Measurements from ENCODE around the gene CFAP45. TPM values are rescaled to one million over a fixed set of nuclear protein-coding genes. Genes with fewer than 3 reads are reported as not detected.

The CFAP45 gene
- total and polyA plus RNA-seq, 2 of the 8 experiments (the other 6 are each of a cell fraction or from before 2014, with no cell fraction given) = 0.05 TPM; not detected in 1

DNA sequence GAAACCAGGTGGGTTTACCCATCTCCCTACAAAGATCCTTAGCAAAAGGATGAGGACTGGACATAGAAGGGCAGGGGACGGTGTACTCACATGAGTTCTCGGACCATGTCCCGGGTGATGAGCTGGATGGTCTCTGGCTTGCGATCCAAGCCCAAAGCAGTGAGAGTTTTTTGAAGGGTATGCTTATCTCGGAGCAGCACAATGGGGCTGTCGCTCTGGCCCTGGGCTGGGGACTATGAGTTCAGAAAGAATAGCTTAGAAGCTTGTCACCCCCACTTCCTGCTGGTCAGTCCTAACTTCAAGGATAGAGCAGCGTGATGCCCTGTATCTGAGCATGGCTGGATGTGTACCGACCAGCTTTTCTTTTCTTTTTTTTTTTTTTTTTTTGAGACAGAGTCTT is 9.6 kb downstream of the CFAP45 start (continued):
- no peak for TF ChIP-seq CHD7 (IDR thresholded peaks at IDR 0.05; ENCODE audit: insufficient replicate concordance, low read length)
- TF ChIP-seq NRF1 (IDR thresholded peaks at IDR 0.05; ENCODE audit: low read depth, low read length) = no peak
- no peak for TF ChIP-seq SIX5 (IDR thresholded peaks at IDR 0.05; ENCODE audit: low read depth, low read length)
- no peak for TF ChIP-seq SP1 (IDR thresholded peaks at IDR 0.05; ENCODE audit: low read depth, low read length)
- TF ChIP-seq ASH2L (IDR thresholded peaks at IDR 0.05; ENCODE audit: low read length) = no peak
- no peak for TF ChIP-seq TAF1 (IDR thresholded peaks at IDR 0.05; ENCODE audit: low read depth, low read length)
- no peak for TF ChIP-seq CREB1 (IDR thresholded peaks at IDR 0.05)
- TF ChIP-seq SIRT6 (IDR thresholded peaks at IDR 0.05; ENCODE audit: low read length) = no peak
- no peak for TF ChIP-seq GABPA (IDR thresholded peaks at IDR 0.05; ENCODE audit: borderline replicate concordance, insufficient read depth, low read length)
- no peak for TF ChIP-seq RXRA (IDR thresholded peaks at IDR 0.05; ENCODE audit: insufficient read depth, low read depth, low read length)
- TF ChIP-seq, protein P1, sequence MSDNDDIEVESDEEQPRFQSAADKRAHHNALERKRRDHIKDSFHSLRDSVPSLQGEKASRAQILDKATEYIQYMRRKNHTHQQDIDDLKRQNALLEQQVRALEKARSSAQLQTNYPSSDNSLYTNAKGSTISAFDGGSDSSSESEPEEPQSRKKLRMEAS (IDR thresholded peaks at IDR 0.05) = no peak
- no peak for TF ChIP-seq KDM1A (IDR thresholded peaks at IDR 0.05; ENCODE audit: borderline replicate concordance, low read length)
- TF ChIP-seq CTBP2 (IDR thresholded peaks at IDR 0.05; ENCODE audit: borderline replicate concordance, insufficient read depth, insufficient read length, low read length) = no peak

All from H1 (cell line).